Frontal cortex (tissue), 4 donors: ENCODE data around the gene KANSL1. TPM values are rescaled to one million over a fixed set of nuclear protein-coding genes. Genes with fewer than 3 reads are reported as not detected.
A peak's percentile ranks its signal among the peaks of the same experiment; 100 is the strongest.
"Not testable (repeated sequence)": the region's sequence is repeated elsewhere in the genome, so short reads cannot be mapped to it uniquely, and the experiment has no call there.

Experiments
- DNase-seq, 2 donors: peaks; one replicate each; pipeline ENCODE4 v3.0.0; 2012; ENCODE audit warnings: low spot score in 2 of 2
- FAIRE-seq: peaks from 2 replicates; lab custom pipeline; 2012; peaks lifted over from hg19 to GRCh38; lab: Jason Lieb, UNC
- total RNA-seq: library from RNA; depleted of rRNA; stranded (reverse); fragments of >200 nt; gene quantifications from one replicate; pipeline ENCODE4 v1.2.3, GENCODE V29; 2014
- donor health status: control.
- donor health status: control.
- donor health status: control.

KANSL1 gene
- 113 TPM for total RNA-seq

DNA sequence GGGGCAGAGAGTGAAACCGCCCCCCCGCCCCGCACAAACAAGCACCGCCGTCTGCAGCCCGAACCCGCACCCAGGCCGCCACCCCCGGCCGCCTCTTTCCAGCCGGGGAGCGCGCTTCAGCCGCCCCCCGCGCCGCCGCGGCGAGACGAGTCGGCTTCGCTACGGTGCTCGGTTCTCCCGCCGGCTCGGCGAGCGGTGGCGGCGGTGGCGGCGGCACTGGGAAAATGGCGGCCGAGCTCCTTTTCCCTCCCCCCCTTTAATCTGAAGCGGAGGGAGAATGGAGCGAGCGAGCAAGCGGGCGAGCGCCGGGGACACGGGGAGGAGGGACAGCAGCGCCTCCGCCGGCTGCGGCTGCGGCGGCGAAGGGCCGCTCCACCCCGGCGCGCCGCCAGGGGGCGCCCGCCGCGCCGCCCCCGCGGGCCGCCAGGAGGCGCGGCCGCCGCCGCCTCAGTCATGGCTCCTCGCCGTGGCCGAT, at the start of gene KANSL1:
Gene KANSL1 (minus strand): TSS at position 279 of the 475 bp plus-strand sequence. CDS start 21,286 bp downstream, outside the sequence.
- FAIRE-seq (no peak), DNase-seq (peak; percentile 89 to 94)

DNA sequence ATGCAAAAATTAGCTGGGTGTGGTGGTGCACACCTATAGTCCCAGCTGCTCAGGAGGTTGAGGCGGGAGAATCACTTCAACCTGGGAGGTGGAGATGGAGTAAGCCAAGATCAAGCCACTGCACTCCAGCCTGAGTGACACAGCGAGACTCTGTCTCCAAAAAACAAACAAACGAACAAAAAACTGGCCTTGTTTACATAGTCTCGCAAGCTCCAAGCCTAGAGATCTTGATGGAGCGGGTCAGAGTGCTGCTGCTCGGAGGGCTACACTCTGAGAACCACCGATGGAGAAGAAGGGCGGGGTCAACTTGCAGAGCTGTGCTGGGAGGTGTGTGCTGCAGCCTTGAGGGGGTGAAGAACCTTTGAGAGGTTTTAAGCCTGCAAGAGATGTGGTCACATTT, 38.1 kb upstream of the KANSL1 start:
- FAIRE-seq, result not testable (repeated sequence)

DNA sequence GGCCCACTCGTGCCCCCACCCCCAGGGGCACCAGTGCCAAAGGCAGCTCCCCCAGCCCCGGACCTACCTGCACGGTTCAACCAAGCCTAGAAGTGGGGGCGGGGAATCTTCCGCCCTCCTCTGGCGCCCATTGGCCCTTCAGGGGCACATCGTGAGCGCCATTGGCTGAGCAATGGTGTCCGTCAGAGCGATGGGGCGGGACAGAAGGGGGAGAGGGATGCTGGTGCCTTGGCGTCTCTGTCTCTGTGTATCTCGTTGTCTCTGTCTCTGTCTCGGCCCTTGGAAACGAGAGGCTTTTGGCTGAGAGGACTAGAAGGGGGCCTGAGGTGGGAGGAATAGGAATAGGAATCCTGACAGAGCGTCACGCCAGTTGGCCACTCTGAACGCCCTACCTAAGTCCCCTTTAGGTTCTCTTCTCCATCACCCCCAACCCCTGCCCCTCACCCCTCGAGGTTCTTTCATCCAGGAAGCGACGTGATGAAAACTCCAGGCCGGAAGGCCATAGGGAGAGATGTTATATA, 32.1 kb upstream of the KANSL1 start:
- not testable (repeated sequence) for FAIRE-seq
- DNase-seq, result peak; percentile 68 to 71

More for the DNA sequence above, 38.1 kb upstream of the KANSL1 start:
- not testable (repeated sequence) for DNase-seq

DNA sequence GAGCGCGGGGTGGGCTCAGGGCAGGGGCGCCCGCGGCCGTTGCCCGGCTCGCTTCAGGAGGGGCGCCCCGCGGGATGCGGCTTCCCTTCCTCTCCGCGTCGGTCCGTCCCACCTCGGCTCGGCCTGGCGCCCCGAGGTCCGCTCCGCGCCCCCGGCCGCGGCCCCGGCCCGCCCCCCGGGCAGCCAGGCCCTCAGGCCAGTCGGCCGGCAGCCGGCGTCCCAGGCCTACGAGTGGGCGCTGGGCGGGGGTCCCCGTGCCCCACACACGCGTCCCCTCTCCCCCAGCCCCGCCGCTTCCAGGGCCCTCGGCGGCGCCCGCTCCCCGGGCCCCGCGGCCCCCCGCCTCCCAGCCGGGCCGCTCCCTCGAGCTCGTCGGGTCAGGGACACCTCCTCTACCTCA, 31.6 kb upstream of the KANSL1 start:
- not testable (repeated sequence) for FAIRE-seq
- peak in 1 of 2 donors; percentile 9 for DNase-seq

DNA sequence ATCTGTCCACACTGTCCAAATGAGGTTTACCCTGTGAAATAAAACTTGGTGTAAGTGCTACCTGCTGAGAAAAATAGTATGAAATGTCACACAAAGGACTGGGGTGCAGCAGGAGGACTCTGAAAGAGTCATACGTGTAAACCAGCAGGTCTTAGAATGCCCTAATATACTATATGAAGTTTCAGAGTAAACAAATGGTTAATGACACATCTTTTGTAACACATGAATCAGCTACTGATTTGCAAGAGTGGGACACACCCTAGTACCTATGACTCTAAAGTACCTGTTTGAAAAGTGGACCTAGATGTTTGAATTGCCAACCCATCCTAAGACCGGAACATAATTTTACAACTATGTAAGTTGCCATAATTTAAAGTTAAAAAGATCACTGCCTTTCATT, 29.8 kb upstream of the KANSL1 start:
- FAIRE-seq, result not testable (repeated sequence)

DNA sequence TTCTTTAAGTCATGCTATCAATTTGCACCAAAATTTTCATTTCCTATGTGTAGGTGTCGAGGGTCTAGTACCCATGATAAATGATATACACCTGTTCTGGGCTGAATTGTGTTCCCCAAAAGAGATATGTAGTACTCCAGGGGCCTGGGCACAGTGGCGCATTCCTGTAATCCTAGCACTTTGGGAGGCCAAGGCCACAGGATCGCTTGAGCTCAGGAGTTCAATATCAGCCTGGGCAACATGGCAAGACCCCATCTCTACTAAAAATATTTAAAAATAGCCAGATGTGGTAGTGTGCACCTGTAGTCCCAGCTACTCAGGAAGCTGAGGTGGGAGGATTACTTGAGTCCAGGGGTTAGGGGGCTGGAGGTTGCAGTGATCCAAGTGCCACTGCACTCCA, 23.5 kb upstream of the KANSL1 start:
- FAIRE-seq, result no peak

More for the DNA sequence above, 29.8 kb upstream of the KANSL1 start:
- DNase-seq, result not testable (repeated sequence)

GRCh38 chr17:46212634-46213435, 19.6 kb upstream of the KANSL1 start:
- no peak for FAIRE-seq

More for the DNA sequence above, 23.5 kb upstream of the KANSL1 start:
- DNase-seq, result no peak

DNA sequence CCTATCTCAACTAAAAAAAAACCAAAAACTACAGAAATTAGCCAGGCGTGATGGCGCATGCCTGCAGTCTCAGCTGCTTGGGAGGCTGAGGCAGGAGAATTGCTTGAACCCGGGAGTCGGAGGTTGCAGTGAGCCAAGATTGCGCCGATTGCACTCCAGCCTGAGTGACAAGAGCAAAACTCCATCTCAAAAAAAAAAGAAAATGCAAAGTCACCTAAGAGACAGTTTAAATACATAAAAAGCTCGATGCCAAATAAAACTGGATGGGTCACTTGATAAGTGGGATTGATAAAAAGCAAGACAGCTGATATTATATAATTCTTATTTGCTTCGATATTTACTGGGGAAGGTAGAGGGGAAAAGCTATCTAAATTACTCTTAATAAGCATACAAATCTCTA, 15.8 kb upstream of the KANSL1 start:
- no peak for DNase-seq
- no peak for FAIRE-seq

More at GRCh38 chr17:46212634-46213435, 19.6 kb upstream of the KANSL1 start:
- peak; percentile 36 to 63 for DNase-seq

DNA sequence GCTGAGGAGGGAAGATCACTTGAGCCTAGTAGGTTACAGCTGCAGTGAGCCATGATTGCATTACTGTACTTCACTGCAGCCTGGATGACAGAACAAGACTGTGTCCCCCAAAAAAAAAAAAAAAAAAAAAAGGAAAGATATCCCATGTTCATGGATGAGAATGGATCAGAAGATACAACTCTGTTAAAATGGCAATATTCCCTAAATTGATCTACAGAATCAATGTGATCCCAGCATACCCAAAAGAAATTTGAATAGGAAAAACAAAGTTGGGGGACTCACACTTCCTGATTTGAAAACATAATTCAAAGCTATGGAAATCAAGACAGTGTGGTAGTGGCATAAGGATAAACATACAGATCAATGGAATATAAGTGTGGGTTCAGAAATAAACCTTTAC, 12.7 kb upstream of the KANSL1 start:
- FAIRE-seq, result no peak
- DNase-seq, result no peak

GRCh38 chr17:46202424-46202823, 9.2 kb upstream of the KANSL1 start:
- DNase-seq, result no peak
- FAIRE-seq, result no peak

GRCh38 chr17:46201491-46201890, 8.3 kb upstream of the KANSL1 start:
- FAIRE-seq (no peak), DNase-seq (no peak)

- DNase-seq (no peak), FAIRE-seq (no peak)
Measured at GRCh38 chr17:46200197-46200596, 7.0 kb upstream of the KANSL1 start.

- DNase-seq, result no peak
- no peak for FAIRE-seq
Measured at GRCh38 chr17:46199379-46199778, 6.2 kb upstream of the KANSL1 start.

GRCh38 chr17:46198233-46198632, 5.0 kb upstream of the KANSL1 start:
- DNase-seq (no peak), FAIRE-seq (no peak)

DNA sequence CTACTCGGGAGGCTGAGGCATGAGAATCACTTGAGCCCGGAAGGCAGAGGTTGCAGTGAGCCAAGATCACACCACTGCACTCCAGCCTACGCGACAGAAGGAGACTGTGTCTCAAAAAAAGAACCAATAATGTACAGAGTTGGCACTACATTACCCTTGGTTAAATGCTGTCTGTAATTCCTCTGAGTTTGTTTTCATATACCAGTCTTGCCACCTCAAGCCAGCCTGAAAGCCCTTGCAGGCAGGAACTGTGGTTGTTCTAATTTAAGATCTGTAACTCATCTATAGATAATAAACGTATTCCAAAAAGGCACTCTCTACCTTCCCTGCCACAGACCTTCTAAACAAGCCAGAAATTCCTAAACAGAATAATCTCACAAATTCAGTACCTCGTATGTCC, 4.3 kb upstream of the KANSL1 start:
- DNase-seq (no peak), FAIRE-seq (no peak)

GRCh38 chr17:46195939-46196716, 2.9 kb upstream of the KANSL1 start:
- DNase-seq, result no peak
- no peak for FAIRE-seq

- DNase-seq, result no peak
- FAIRE-seq, result no peak
Measured at GRCh38 chr17:46195217-46195855, 2.1 kb upstream of the KANSL1 start.

DNA sequence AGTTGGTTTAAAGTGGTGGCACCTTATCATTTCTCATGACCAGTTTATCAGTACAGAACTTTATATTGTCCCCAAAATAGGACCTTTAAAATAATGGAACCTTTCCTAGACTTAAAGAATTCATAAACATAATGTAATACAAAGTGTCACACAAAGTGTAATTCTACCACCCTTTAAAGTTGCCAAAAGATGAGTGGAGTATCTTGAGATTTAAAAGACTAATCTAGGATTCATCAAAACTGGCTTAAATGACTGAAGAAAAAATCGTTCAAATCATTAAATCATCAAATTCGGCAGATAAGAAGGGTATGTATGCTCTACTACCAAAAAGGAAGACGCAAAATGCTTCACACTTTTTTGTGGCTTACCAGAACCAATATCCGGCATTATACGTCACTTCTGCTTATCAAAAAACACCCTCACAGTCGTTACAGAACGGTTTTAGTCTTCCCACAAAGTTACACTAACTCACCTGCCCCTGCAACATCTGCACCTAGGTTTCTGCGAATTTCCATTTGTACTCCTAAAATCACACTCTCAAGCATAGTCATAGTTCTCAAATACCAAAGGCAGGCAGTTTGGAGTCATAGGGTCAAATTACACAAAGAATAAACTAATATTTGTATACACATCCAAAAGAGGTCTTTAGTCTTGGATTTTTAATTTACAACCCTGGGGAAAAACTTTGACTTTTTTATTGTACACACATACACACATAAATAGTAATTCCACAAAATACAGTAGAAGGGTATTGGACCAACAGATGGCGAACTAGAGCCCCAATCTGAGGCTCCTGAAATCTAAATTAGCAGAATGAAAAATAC, 1.4 kb upstream of the KANSL1 start:
- DNase-seq (no peak), FAIRE-seq (no peak)
